Loucy (cell line): ENCODE measurements around the gene SRPK3.
A peak's percentile ranks its signal among the peaks of the same experiment; 100 is the strongest.

ENCODE experiments used
- H2AFZ ChIP-seq: fragments of 200-600 bp; sonication (generic); 2 replicates; pipeline ENCODE4 v1.6.0; 2016; ENCODE audit warnings: antibody characterized with exemption, mild to moderate bottlenecking, low read length, moderate library complexity
- H3F3A ChIP-seq: fragments of 200-600 bp; 2 replicates; pipeline ENCODE4 v1.6.0; 2016; ENCODE audit warnings: antibody characterized with exemption, low read depth, mild to moderate bottlenecking
- H3K27me3 ChIP-seq: fragments of 200-600 bp; sonication (generic); 2 replicates; pipeline ENCODE4 v1.6.1; 2014; ENCODE audit warnings: low read length, mild to moderate bottlenecking; ENCODE audit not compliant: insufficient read depth, poor library complexity, severe bottlenecking
- H3K36me3 ChIP-seq: fragments of 200-600 bp; sonication (generic); 2 replicates; pipeline ENCODE4 v1.6.1; 2016; ENCODE audit warnings: low read length; ENCODE audit not compliant: insufficient read depth
- H3K4me1 ChIP-seq: fragments of 200-600 bp; sonication (generic); 2 replicates; pipeline ENCODE4 v1.5.1; 2014; ENCODE audit warnings: low read length, mild to moderate bottlenecking; ENCODE audit not compliant: insufficient read depth, poor library complexity, severe bottlenecking
- H3K4me2 ChIP-seq: fragments of 200-600 bp; sonication (generic); 2 replicates; pipeline ENCODE4 v1.6.0; 2014; ENCODE audit warnings: antibody characterized with exemption, low read length, low read depth, mild to moderate bottlenecking; ENCODE audit not compliant: poor library complexity, severe bottlenecking
- H3K4me3 ChIP-seq: fragments of 200-600 bp; sonication (generic); 2 replicates; pipeline ENCODE4 v1.5.1; 2014; ENCODE audit warnings: low read length, mild to moderate bottlenecking, mixed read lengths; ENCODE audit not compliant: poor library complexity, severe bottlenecking
- H3K79me2 ChIP-seq: fragments of 200-600 bp; sonication (generic); 2 replicates; pipeline ENCODE4 v1.6.1; 2014; ENCODE audit warnings: low read length; ENCODE audit not compliant: insufficient read depth
- H3K9ac ChIP-seq: fragments of 200-600 bp; sonication (generic); 2 replicates; pipeline ENCODE4 v1.6.0; 2014; ENCODE audit warnings: mild to moderate bottlenecking, low read depth, low read length, moderate library complexity; ENCODE audit not compliant: poor library complexity, severe bottlenecking
- H3K9me2 ChIP-seq: fragments of 200-600 bp; sonication (generic); replicated peaks from 2 replicates; pipeline ENCODE4 v1.6.1; 2016; ENCODE audit warnings: low read depth, low read length, mixed read lengths
- H3K9me3 ChIP-seq: fragments of 200-600 bp; sonication (generic); 2 replicates; pipeline ENCODE4 v1.6.1; 2014; ENCODE audit warnings: mild to moderate bottlenecking, antibody characterized with exemption, low read length, low read depth; ENCODE audit not compliant: insufficient read depth
- H4K20me1 ChIP-seq: fragments of 200-600 bp; sonication (generic); 2 replicates; pipeline ENCODE4 v1.6.0; 2014; ENCODE audit warnings: antibody characterized with exemption, low read length, mild to moderate bottlenecking; ENCODE audit not compliant: insufficient read depth, poor library complexity, severe bottlenecking
- CTCF ChIP-seq: fragments of 200-600 bp; sonication (generic); conservative IDR thresholded peaks from 2 replicates; pipeline ENCODE4 v1.5.1; 2014; ENCODE audit warnings: mild to moderate bottlenecking, antibody characterized with exemption, low read length
- EZH2phosphoT487 ChIP-seq: fragments of 200-600 bp; IDR thresholded peaks from 2 replicates; pipeline ENCODE4 v1.6.1; 2018; ENCODE audit warnings: antibody characterized with exemption, mild to moderate bottlenecking, moderate library complexity, borderline replicate concordance

The SRPK3 gene

GRCh38 chrX:153766871-153767673 is 13.8 kb upstream of the SRPK3 start:
- Histone ChIP-seq H3K9me3 (no peaks in the 10 kb centered on the region), H3K9me2 (no peaks in the 10 kb centered on the region), H3F3A (no peaks in the 10 kb centered on the region), H4K20me1 (no peaks in the 10 kb centered on the region), H3K9ac (no peak overlapping the region), H2AFZ (no peak overlapping the region), H3K4me1 (peaks cover 4% of the 10 kb centered on the region), H3K27me3 (no peaks in the 10 kb centered on the region), H3K79me2 (no peaks in the 10 kb centered on the region), H3K36me3 (no peaks in the 10 kb centered on the region), H3K4me3 (peak overlapping the region; percentile 64), H3K4me2 (peak overlapping the region; percentile 68)
- no peak for TF ChIP-seq CTCF
- no peak for TF ChIP-seq EZH2phosphoT487

DNA sequence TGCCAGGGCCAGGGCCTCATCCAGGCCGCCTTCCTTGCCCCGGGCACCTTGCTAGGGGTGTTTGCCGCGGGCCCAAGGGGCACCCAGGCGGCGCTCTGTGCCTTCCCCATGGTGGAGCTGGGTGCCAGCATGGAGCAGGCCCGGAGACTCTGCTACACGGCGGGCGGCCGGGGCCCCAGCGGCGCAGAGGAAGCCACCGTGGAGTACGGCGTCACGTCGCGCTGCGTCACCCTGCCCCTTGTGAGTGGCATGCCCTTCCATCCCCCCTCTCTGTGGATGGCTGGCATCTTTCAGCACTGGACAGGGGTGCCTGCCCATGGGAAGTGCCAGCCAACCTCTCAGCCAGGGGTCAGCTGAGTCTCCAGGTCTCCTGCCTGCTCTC is 13.2 kb upstream of the SRPK3 start:
- H3K4me1 ChIP-seq, result peaks cover 4% of the 10 kb centered on the region
- no peaks in the 10 kb centered on the region for H3K27me3 ChIP-seq
- H2AFZ ChIP-seq, result no peak overlapping the region
- no peak overlapping the region for H3K4me2 ChIP-seq
- no peak overlapping the region for H3K4me3 ChIP-seq
- no peaks in the 10 kb centered on the region for H3K9me2 ChIP-seq
- H3K79me2 ChIP-seq, result no peaks in the 10 kb centered on the region
- no peaks in the 10 kb centered on the region for H3K9me3 ChIP-seq
- TF ChIP-seq CTCF (no peak), EZH2phosphoT487 (no peak)
- no peaks in the 10 kb centered on the region for H3F3A ChIP-seq
- no peaks in the 10 kb centered on the region for H3K36me3 ChIP-seq
- no peak overlapping the region for H3K9ac ChIP-seq
- no peaks in the 10 kb centered on the region for H4K20me1 ChIP-seq

DNA sequence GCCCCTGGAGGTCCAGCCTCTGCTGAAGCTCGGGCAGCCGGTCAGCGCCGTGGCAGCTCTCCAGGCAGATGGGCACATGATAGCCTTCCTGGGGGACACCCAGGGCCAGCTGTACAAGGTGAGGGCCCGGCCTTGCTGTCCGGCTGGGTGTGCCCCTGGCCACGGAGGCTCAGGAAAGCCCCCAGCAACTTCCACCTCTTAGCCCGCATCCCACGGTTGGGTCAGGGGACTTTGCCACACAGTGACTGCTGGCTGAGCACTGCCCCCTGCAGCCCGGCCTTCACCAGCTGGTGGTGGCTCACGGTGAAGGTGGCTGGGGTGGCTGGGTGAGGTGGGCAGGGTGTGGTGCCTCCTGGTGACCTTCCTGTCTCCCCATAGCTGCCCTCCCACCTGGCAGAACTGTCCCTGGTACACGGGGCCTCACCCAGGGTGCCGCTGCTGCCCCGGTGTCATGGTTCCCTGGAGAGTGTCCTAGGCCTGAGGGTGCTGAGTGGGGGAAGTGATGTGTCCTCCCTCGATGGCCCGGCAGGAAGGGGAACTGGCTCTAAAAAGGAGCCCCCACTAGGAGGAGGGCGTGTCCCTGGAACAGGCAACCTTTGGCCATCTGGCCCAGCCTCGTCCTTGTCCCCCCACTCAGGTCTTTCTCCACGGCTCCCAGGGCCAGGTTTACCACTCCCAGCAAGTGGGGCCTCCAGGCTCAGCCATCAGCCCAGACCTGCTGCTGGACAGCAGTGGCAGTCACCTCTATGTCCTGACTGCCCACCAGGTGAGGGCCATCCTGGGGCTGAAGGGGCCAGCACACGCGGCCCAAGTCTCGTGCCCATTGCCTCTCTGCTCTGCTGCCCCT is 12.3 kb upstream of the SRPK3 start:
- Histone ChIP-seq H3K4me1 (peaks cover 4% of the 10 kb centered on the region), H4K20me1 (no peaks in the 10 kb centered on the region), H3K4me3 (no peak overlapping the region), H3F3A (no peaks in the 10 kb centered on the region), H3K27me3 (no peaks in the 10 kb centered on the region), H3K79me2 (no peaks in the 10 kb centered on the region), H3K9me2 (no peaks in the 10 kb centered on the region), H3K4me2 (no peak overlapping the region), H3K9ac (no peak overlapping the region), H3K9me3 (no peaks in the 10 kb centered on the region), H2AFZ (no peak overlapping the region), H3K36me3 (no peaks in the 10 kb centered on the region)
- TF ChIP-seq CTCF, result 0 out of 2 replicates have a peak, but pooled peaks have one; percentile 27
- no peak for TF ChIP-seq EZH2phosphoT487
